GM19468 (cell line): ENCODE data around the gene SRI.
"Not testable (repeated sequence)": the region's sequence is repeated elsewhere in the genome, so short reads cannot be mapped to it uniquely, and the experiment has no call there.

Experiments used
- ATAC-seq: cut with Tn5 transposase; IDR thresholded peaks from one replicate; pipeline ENCODE4 v1.9.1; 2021; ENCODE audit warnings: mild to moderate bottlenecking, moderate library complexity, moderate number of reproducible peaks; ENCODE audit not compliant: unreplicated experiment; ENCODE audit errors: extremely low read depth

The SRI gene

GRCh38 chr7:88191911-88192310 is 27.9 kb downstream of the SRI start:
- ATAC-seq = no peak

DNA sequence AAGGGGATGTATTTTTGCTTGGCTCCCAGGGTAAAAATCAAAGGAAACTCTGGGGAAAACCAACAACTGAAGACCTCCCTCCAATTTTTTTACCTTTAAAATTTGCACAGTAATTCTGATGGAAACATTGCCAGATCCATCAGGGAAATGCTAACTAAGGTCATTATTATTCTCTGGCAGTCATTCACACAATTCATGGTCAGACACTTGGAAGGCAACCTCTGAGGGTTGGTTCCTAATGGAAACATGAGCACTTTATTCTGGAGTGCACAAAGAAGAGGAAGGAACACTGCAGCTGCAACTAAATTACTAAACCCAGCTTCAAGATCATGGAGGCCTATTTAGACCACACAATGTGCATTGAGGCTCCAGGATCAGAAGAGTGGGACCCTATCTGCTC is 34.2 kb downstream of the SRI start:
- no peak for ATAC-seq

DNA sequence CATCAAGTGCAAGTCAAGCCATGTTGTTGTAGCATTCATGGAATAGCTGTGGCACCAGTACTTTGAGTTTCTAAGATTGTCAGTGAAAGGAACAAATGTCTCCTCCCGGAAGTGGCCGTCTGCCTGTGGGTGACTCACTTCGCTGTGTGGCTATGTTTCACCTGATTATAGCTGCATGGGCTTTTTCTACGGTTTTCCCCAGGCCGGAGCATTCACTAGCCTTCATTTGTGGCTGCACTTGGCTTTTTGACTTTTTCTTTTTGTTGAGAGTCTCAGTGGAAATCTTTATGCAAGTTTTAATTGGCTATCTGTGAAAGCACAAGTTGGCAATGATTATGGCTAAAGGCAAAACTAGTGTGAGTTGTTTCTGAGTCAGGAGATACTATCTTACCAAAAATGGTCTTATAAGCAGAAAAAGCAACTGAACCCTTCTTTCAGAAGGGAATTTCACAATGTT is 35.0 kb downstream of the SRI start:
- ATAC-seq = no peak

DNA sequence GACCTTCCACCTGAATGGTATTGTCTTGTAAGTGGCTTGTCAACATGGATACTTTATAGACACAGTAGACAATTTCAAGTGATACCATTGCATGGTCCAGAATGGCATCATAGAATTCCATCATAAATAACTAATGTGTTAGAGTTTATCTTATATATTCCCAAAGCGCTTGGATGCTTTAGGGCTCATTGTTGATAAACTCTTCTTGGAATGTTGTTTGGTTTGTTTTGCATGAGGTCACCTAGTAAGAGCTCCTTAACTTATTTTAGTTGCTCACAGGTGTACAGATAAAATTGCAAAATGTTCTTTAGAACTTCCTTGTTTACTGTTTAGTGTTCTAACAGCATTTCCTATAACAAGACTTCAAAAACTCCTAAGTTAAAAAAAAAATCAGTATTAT is 36.8 kb downstream of the SRI start:
- ATAC-seq = no peak

DNA sequence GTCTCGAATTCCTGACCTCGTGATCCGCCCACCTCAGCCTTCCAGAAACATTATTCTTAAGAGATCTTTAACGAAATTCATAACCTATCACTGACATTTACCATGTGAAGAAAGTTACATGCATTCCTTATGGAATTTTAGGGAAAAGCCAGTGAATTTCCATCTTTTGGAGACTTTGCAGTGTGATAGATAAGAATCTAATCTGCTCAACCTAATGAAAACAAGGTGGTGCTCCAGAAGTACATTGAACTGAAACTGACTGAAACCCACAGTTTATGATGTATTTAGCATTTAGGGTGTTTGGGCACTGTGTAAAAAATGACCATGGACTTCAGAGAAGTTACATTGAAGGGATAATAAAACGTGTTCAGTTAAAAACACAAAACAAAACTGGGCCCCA is 43.6 kb downstream of the SRI start:
- no peak for ATAC-seq

- ATAC-seq = no peak
Observed at GRCh38 chr7:88172842-88173241, 47.0 kb downstream of the SRI start.

DNA sequence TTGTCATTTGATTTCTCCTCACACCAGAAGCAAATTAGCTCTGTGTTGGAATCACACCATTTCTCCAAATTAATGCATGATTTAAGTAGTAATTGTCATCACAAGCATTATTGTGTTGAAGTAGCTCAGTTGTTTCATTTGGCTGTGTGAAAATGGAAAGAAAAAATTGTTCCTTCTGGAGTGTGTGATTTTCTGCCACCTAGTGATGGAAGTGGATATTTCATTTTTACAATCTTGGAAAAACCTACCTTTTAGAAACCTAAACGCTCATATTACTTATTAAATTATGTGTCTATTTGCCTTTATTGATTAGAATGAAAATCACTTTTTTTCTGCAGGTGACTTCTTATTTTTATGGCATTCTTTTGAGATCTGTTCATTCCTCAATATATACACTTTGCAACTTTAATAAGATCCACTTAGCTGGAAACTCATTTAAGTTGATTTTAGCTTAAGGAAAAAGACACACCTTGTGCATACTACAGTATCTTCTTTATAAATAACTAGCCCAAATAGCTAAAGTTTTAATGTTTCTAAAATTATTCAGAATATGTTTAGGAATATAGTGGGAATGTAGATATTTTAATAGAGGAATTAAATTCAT is 50.0 kb downstream of the SRI start:
- no peak for ATAC-seq

GRCh38 chr7:88167721-88168120 is 52.1 kb downstream of the SRI start:
- no peak for ATAC-seq

- no peak for ATAC-seq
Observed at GRCh38 chr7:88167223-88167622, 52.6 kb downstream of the SRI start.

DNA sequence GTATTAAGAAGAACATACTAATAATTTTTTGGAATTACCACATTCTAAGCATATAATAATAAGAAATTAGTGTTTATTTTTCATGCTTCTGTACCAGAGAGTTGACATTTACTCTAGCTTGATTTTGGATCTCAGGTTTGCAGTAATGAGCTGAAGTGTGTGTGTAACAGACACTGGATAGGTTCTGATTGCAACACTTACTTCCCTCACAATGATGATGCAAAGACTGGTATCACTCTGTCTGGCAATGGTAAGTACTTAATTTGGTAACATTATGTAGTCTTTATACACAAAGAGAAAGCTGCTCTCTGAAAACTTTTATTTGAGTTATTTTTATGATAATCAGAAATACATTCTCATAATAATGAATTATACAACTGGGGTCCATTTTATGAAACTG is 54.1 kb downstream of the SRI start:
- ATAC-seq = no peak

- not testable (repeated sequence) for ATAC-seq
Observed at GRCh38 chr7:88159741-88160140, 60.1 kb downstream of the SRI start.

GRCh38 chr7:88156356-88156755 is 63.5 kb downstream of the SRI start:
- ATAC-seq = no peak

GRCh38 chr7:88155756-88156155 is 64.1 kb downstream of the SRI start:
- no peak for ATAC-seq
